HepG2 (cell line): Measurements from ENCODE around the gene SF1. TPM values are rescaled to one million over a fixed set of nuclear protein-coding genes. Genes with fewer than 3 reads are reported as not detected.

ENCODE experiments used
- ATAC-seq: fragments of 200-7000 bp; cut with Tn5 transposase; 3 replicates; pipeline ENCODE4 v1.9.1; 2020; ENCODE audit warnings: mild to moderate bottlenecking, moderate library complexity
- BruUV-seq: library from RNA; stranded (reverse); fragments of 400-500 nt; replicated peaks from 2 replicates; lab custom pipeline; 2021; lab: Mats Ljungman, UMichigan
- CTCF ChIA-PET: fragments of 300-600 bp; formaldehyde crosslinking; extraction: SDS; loops from one replicate; lab custom pipeline; 2021; ENCODE audit warnings: low total read pairs, inconsistent platforms, low intra/inter-chr PET ratio; lab: Yijun Ruan, JAX
- POLR2A ChIA-PET: fragments of 350-600 bp; sonication (Branson Sonifier 250); formaldehyde crosslinking; loops from one replicate; lab custom pipeline; 2020; ENCODE audit warnings: antibody characterized with exemption, inconsistent platforms; lab: Yijun Ruan, JAX
- DNase-seq: peaks from one replicate; pipeline ENCODE4 v3.0.0-alpha.2; 2015; ENCODE audit warnings: low spot score
- FAIRE-seq: peaks from 3 replicates; lab custom pipeline; 2011; peaks lifted over from hg19 to GRCh38; lab: Jason Lieb, UNC
- H2AFZ ChIP-seq: one replicate; pipeline ENCODE4 v1.6.1; 2011; ENCODE audit warnings: low read length, inconsistent platforms
- H3K27ac ChIP-seq: fragments of 300-600 bp; 3 replicates; pipeline ENCODE4 v1.8.0; 2011; ENCODE audit warnings: mixed run types, mild to moderate bottlenecking, mixed read lengths, low read length, inconsistent platforms; ENCODE audit not compliant: insufficient read depth; ENCODE audit errors: extremely low read length
- H3K27me3 ChIP-seq, 2 experiments: fragments of 200-600 bp in 1 of 2; 2 replicates in 1 of 2; 3 replicates in 1 of 2; pipeline versions ENCODE4 v1.6.0 to v1.8.0; 2011; ENCODE audit warnings: low read length in 2 of 2, mild to moderate bottlenecking in 2 of 2, moderate library complexity in 2 of 2, inconsistent platforms in 1 of 2; ENCODE audit not compliant: insufficient read depth in 2 of 2, control insufficient read depth in 1 of 2
- H3K36me3 ChIP-seq, 2 experiments: fragments of 200-600 bp in 1 of 2; replicated peaks in 1 of 2; 2 replicates in 1 of 2; 3 replicates in 1 of 2; pipeline versions ENCODE4 v1.5.1 to v1.8.0; 2011; ENCODE audit warnings: low read length in 2 of 2, inconsistent platforms in 1 of 2; ENCODE audit not compliant: insufficient read depth in 2 of 2, control insufficient read depth in 1 of 2
- H3K4me1 ChIP-seq: 2 replicates; pipeline ENCODE4 v1.5.1; 2012; ENCODE audit warnings: low read length, inconsistent platforms; ENCODE audit not compliant: insufficient read depth
- H3K4me2 ChIP-seq: 2 replicates; pipeline ENCODE4 v1.6.0; 2011; ENCODE audit warnings: low read depth, low read length, inconsistent platforms
- H3K4me3 ChIP-seq, 3 experiments: fragments of 200-600 bp in 1 of 3; sonication (generic), shearing (Covaris generic) in 1 of 3; replicated peaks in 1 of 3; 2 replicates each; pipeline ENCODE4 v1.5.1; 2011 to 2016; ENCODE audit warnings: low read length in 3 of 3, inconsistent platforms in 2 of 3, low read depth in 2 of 3, mild to moderate bottlenecking in 2 of 3, control low read depth in 1 of 3, mixed read lengths in 1 of 3; ENCODE audit not compliant: insufficient read depth in 1 of 3
- H3K79me2 ChIP-seq: one replicate; pipeline ENCODE4 v1.6.1; 2011; ENCODE audit warnings: low read length, inconsistent platforms; ENCODE audit not compliant: insufficient read depth
- H3K9ac ChIP-seq: 2 replicates; pipeline ENCODE4 v1.6.0; 2011; ENCODE audit warnings: mild to moderate bottlenecking, low read depth, low read length, inconsistent platforms; ENCODE audit not compliant: insufficient read depth
- H3K9me3 ChIP-seq: 2 replicates; pipeline ENCODE4 v1.5.1; 2012; ENCODE audit warnings: mild to moderate bottlenecking, low read length
- H4K20me1 ChIP-seq: 2 replicates; pipeline ENCODE4 v1.6.0; 2011; ENCODE audit warnings: inconsistent platforms, mild to moderate bottlenecking, low read length, moderate library complexity; ENCODE audit not compliant: insufficient read depth
- ARID4A ChIP-seq: sonication (generic); formaldehyde crosslinking; IDR thresholded peaks from 2 replicates; pipeline ENCODE4 v1.5.0; 2020; ENCODE audit warnings: mild to moderate bottlenecking, missing genetic modification reagents, borderline replicate concordance
- HNRNPL ChIP-seq: fragments of 200-400 bp; formaldehyde crosslinking; IDR thresholded peaks from 2 replicates; pipeline ENCODE4 v1.6.1; 2017; ENCODE audit warnings: mild to moderate bottlenecking, low read depth, low read length
- NR2C2 ChIP-seq: sonication (generic); formaldehyde crosslinking; IDR thresholded peaks from 2 replicates; pipeline ENCODE4 v1.4.0; 2020; ENCODE audit warnings: missing genetic modification reagents, mild to moderate bottlenecking, moderate library complexity, borderline replicate concordance
- NR2F6 ChIP-seq, 2 experiments: IDR thresholded peaks; 2 replicates each; pipeline ENCODE4 v1.6.1; 2016; ENCODE audit warnings: antibody characterized with exemption in 1 of 2, mild to moderate bottlenecking in 1 of 2
- SSRP1 ChIP-seq: IDR thresholded peaks from 2 replicates; pipeline ENCODE4 v1.6.1; 2016; ENCODE audit warnings: control low read depth
- ZBTB33 ChIP-seq: sonication (generic); formaldehyde crosslinking; IDR thresholded peaks from 2 replicates; pipeline ENCODE4 v1.4.0; 2020; ENCODE audit warnings: missing genetic modification reagents
- ZNF687 ChIP-seq: sonication (generic); formaldehyde crosslinking; IDR thresholded peaks from 2 replicates; pipeline ENCODE4 v1.5.1; 2020; ENCODE audit warnings: mild to moderate bottlenecking, missing genetic modification reagents, moderate library complexity
- WGBS: methylation state at CpG from one replicate; pipeline ENCODE4 v1.1.6; 2017; ENCODE audit warnings: low lambda C conversion rate; 5-methylcytosine and 5-hydroxymethylcytosine counted together
- in situ Hi-C: cut with HindIII; loops from 2 replicates; pipeline ENCODE4 v1.10.0; 2017; ENCODE audit warnings: low pct_unique_long_range_greater_than_20kb; ENCODE audit not compliant: extremely low pct_ligation_motif_present
- intact Hi-C: fragments of 100-400 bp; cut with micrococcal nuclease; formaldehyde crosslinking; loops from one replicate; pipeline ENCODE4 v1.10.0; 2022; ENCODE audit not compliant: unreplicated experiment
- polyA plus RNA-seq, 8 experiments: library from polyadenylated mRNA; depleted of rRNA in 3 of 8; stranded (reverse) in 7 of 8; unstranded in 1 of 8; fragments of >200 nt; fragmentation: Illumina TruSeq in 4 of 8; extraction: Trizol in 4 of 8; gene quantifications; 2 replicates each; pipeline versions ENCODE4 v1.2.1 to v1.2.3, GENCODE V29; 2011 to 2016; ENCODE audit warnings: low read depth in 4 of 8, missing spikeins in 1 of 8, mixed read lengths in 1 of 8; ENCODE audit not compliant: insufficient read depth in 1 of 8
- total RNA-seq, 5 experiments: library from RNA; depleted of rRNA; stranded (reverse); fragments of >200 nt; fragmentation: Illumina TruSeq; extraction: Trizol; gene quantifications; 2 replicates each; pipeline ENCODE4 v1.2.3, GENCODE V29; 2016; ENCODE audit warnings: low read depth in 1 of 5

SF1 gene
- total and polyA plus RNA-seq, 2 of the 13 experiments (the other 11 are each of a cell fraction or from before 2014, with no cell fraction given) = 55.5 to 70.4 TPM

- peak overlapping the region; percentile 75 for H3K4me2 ChIP-seq
- BruUV-seq = no TSS peak
- H3K9me3 ChIP-seq = no peaks in the 10 kb centered on the region
- FAIRE-seq = no peak
- 38% methylated on average over 12 of the region's 26 CpGs for WGBS
- H3K4me3 ChIP-seq = peak overlapping the region in 1 of 3 experiments; percentile 5; a peak in 1 of 6 replicates
- CTCF ChIA-PET = no interaction called here
- H3K4me1 ChIP-seq = peaks cover 66% of the 10 kb centered on the region
- H3K27ac ChIP-seq = peak overlapping the region; percentile 21
- DNase-seq = no peak
- intact Hi-C loops = loop anchor here (5.0 kb wide), 1 partner anchor 47 kb away; no protein-coding TSS in a partner anchor
- no peaks in the 10 kb centered on the region for H4K20me1 ChIP-seq
- POLR2A ChIA-PET = interaction anchor here (0.9 to 3.2 kb wide), 4 partner anchors 10 to 42 kb away, joined by 3 to 19 read pairs (median 5); partner anchors contain the start of gene SF1
- 0 out of 3 replicates have a peak, but pooled peaks have one; percentile 2 for ATAC-seq
- H2AFZ ChIP-seq = no peak overlapping the region
- no peaks in the 10 kb centered on the region for H3K27me3 ChIP-seq
- H3K9ac ChIP-seq = no peak overlapping the region
- H3K36me3 ChIP-seq = peaks cover 4 to 7% of the 10 kb centered on the region in 2 experiments; a peak in 2 of 5 replicates
- no peaks in the 10 kb centered on the region for H3K79me2 ChIP-seq
- in situ Hi-C loops = loop anchor here (5.0 kb wide), 1 partner anchor 42 kb away; the partner anchor contains the start of gene CDC42BPG
- TF ChIP-seq ZBTB33 (CRISPR knock-in tag) (peak; percentile 8; the same call in 1 of the 2 replicates), NR2C2 (CRISPR knock-in tag) (0 out of 2 replicates have a peak, but pooled peaks have one; percentile 25), NR2F6 (IDR thresholded peaks at IDR 0.05) (no peak), NR2F6 (CRISPR knock-in tag; IDR thresholded peaks at IDR 0.05) (0 out of 2 replicates have a peak, but pooled peaks have one; percentile 22), ARID4A (CRISPR knock-in tag) (peak; percentile 5; the same call in 1 of the 2 replicates), HNRNPL (0 out of 2 replicates have a peak, but pooled peaks have one; percentile 46), SSRP1 (CRISPR knock-in tag) (no peak), ZNF687 (peak; percentile 31)
Measured at GRCh38 chr11:64800303-64801157, 22.2 kb upstream of the SF1 start.
